Liver (tissue), 3 donors: ENCODE measurements around the gene TMEM255B.

Experiments used
- ATF3 ChIP-seq: IDR thresholded peaks from 2 replicates; pipeline ENCODE4 v1.6.1; 2016; ENCODE audit warnings: antibody characterized with exemption
- CTCF ChIP-seq: fragments of 150-350 bp; IDR thresholded peaks from 2 replicates; pipeline ENCODE4 v1.5.1; 2017; ENCODE audit warnings: improper control_type of control experiment, low read depth, low read length; ENCODE audit not compliant: missing input control
- EGR1 ChIP-seq, 2 donors: IDR thresholded peaks; 2 replicates each; pipeline ENCODE4 v1.6.1; 2016 to 2018; ENCODE audit warnings: antibody characterized with exemption in 2 of 2, low read depth in 2 of 2
- GABPA ChIP-seq, 2 donors: IDR thresholded peaks in 1 of 2; conservative IDR thresholded peaks in 1 of 2; 2 replicates each; pipeline ENCODE4 v1.6.1; 2016; ENCODE audit warnings: antibody characterized with exemption in 2 of 2, mild to moderate bottlenecking in 1 of 2, moderate library complexity in 1 of 2
- JUND ChIP-seq, 2 donors: IDR thresholded peaks; 2 replicates each; pipeline ENCODE4 v1.6.1; 2016; ENCODE audit warnings: antibody characterized with exemption in 2 of 2
- NR2F2 ChIP-seq: IDR thresholded peaks from 2 replicates; pipeline ENCODE4 v1.6.1; 2016; ENCODE audit warnings: antibody characterized with exemption
- RAD21 ChIP-seq, 2 donors: IDR thresholded peaks; 2 replicates each; pipeline ENCODE4 v1.6.1; 2016; ENCODE audit warnings: antibody characterized with exemption in 2 of 2, mild to moderate bottlenecking in 2 of 2
- TAF1 ChIP-seq: conservative IDR thresholded peaks from 2 replicates; pipeline ENCODE4 v1.6.1; 2016; ENCODE audit warnings: antibody characterized with exemption, mild to moderate bottlenecking
- YY1 ChIP-seq: IDR thresholded peaks from 2 replicates; pipeline ENCODE4 v1.6.1; 2016; ENCODE audit warnings: antibody characterized with exemption, mild to moderate bottlenecking
- TF ChIP-seq, protein P1 (sequence below): IDR thresholded peaks from 2 replicates; pipeline ENCODE4 v1.6.1; 2016; ENCODE audit warnings: antibody characterized with exemption
- donor health status: healthy.
- donor health status: healthy.

DNA sequence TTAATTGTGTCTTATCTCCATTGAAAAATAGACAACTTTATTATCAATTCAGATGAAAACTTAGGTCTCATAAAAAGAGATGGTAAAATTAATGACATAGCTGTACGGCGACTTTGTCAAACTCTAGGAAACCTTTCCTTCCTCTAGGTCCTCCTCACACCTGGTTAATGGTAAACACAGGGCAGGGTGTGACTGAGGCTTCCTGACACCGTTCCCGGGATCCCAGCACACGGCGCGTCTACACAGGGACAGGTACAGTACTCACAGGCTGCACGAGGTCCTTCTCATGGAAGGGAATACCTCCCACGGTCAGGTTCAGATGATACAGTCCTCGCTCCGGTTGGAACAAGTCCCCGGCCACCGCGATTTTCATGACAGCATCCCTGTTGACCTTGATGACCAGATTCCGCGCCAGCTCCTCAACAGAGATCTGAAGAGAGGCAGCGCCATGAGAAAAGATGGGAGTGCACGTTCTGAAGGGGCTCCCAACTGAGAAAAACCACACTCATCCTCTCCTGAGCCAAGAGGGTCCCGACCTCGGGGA lies 69.3 kb downstream of the TMEM255B start:
- TF ChIP-seq NR2F2 (no peak), CTCF (no peak), EGR1 (IDR thresholded peaks at IDR 0.05; ENCODE audit: low read depth in 2 of 2) (no peak), RAD21 (IDR thresholded peaks at IDR 0.05) (no peak), JUND (IDR thresholded peaks at IDR 0.05) (no peak), YY1 (no peak), GABPA (IDR thresholded peaks at IDR 0.05 in 1 of 2, conservative IDR thresholded peaks at IDR 0.05 in 1 of 2) (no peak), TAF1 (no peak), ATF3 (no peak)
- TF ChIP-seq, protein P1, sequence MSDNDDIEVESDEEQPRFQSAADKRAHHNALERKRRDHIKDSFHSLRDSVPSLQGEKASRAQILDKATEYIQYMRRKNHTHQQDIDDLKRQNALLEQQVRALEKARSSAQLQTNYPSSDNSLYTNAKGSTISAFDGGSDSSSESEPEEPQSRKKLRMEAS: no peak
